ENCODE data around the gene CRTC3.
"Not testable (repeated sequence)": the region's sequence is repeated elsewhere in the genome, so short reads cannot be mapped to it uniquely, and the experiment has no call there.

The CRTC3 gene, protein sequence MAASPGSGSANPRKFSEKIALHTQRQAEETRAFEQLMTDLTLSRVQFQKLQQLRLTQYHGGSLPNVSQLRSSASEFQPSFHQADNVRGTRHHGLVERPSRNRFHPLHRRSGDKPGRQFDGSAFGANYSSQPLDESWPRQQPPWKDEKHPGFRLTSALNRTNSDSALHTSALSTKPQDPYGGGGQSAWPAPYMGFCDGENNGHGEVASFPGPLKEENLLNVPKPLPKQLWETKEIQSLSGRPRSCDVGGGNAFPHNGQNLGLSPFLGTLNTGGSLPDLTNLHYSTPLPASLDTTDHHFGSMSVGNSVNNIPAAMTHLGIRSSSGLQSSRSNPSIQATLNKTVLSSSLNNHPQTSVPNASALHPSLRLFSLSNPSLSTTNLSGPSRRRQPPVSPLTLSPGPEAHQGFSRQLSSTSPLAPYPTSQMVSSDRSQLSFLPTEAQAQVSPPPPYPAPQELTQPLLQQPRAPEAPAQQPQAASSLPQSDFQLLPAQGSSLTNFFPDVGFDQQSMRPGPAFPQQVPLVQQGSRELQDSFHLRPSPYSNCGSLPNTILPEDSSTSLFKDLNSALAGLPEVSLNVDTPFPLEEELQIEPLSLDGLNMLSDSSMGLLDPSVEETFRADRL

DNA sequence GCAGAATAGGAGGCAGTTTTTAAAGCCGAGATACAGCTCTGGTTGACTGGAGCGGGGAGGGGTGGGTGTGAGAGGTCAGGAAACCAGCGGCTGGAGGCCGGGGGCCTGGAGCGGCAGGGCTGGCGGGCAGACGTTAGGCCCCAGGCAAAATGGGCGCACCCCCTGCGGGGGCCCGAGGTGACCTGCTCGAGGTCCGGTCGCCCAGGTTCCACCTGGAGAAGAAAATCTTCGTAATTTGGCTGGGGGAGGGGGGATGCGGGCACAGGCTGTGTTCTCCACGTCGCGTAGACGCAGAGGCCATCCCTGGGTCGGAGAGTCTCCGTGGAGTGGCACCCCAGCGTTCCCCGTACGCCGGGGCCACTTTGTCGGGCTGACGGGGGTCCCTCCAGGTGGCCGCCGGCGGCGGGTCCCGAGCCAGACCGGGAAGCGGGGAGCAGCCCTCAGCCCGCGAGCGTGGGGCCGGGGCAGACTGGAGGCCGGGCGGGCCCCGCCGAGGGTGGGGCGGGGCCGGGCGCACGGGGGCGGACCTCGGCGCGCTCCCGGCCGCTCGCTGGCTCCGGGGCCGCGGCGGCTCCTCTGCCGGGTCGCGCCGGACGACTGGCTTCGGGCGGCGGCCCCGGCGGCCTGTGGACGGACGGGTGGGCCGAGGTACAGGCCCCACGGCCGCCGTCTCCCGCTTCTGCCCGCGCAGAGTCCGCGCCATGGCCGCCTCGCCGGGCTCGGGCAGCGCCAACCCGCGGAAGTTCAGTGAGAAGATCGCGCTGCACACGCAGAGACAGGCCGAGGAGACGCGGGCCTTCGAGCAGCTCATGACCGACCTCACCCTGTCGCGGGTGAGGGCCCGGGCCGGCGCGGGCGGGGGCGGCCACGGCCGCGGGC, at the start of gene CRTC3:
TSS of gene CRTC3 (plus strand) at position 553 of the 879 bp plus-strand sequence. CDS start at position 702, 149 bp downstream.
- peak in 40 of 51 donors; percentile 17 to 87 (median 52) for DNase-seq

GRCh38 chr15:90481023-90481422, 48.7 kb upstream of the CRTC3 start:
- DNase-seq = no peak

DNA sequence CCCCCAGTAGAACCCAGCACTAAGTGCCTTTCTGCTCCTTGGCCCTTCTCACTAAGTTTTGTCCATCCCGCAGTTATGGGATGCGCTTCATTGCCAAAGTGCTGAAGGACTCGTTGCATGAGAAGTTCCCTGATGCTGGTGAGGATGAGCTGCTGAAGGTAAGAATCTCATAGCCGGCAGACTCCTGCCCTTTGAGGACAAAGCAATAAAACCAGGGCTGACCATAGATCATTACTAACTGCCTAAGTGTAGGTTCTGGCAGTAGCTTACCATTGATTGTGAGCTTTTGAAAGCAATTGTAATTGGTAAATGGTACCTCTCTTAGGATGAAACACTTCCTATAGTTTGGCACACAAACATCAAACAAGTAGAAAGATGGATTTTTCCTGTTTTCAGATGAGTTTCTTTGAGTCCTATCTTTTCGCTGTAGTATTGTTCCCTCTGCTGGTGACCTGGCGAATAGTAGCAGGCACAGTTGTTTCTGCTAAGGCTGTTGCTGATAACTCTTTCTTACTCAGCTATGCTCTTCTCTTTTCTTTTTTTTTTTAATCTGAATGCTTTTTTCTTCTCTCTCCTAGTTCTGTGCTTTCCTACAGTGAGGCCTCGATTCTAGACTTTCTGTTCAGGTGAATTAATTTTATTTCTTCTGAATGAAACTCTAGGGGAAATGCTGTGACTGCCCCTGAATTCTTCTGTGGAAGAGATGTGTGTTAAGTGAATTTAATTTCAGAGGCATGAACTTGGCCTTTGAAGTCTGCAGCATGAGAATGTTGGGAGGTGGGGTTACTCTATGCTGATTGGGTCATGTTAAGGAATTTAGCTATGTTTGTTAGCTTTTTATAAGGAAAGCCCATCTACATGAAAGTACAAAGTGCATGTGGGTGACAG, 47.4 kb upstream of the CRTC3 start:
- peak in 29 of 51 donors; percentile 9 to 80 (median 42) for DNase-seq

GRCh38 chr15:90483012-90483307, 46.8 kb upstream of the CRTC3 start:
- no peak for DNase-seq

GRCh38 chr15:90483637-90484036, 46.1 kb upstream of the CRTC3 start:
- no peak for DNase-seq

DNA sequence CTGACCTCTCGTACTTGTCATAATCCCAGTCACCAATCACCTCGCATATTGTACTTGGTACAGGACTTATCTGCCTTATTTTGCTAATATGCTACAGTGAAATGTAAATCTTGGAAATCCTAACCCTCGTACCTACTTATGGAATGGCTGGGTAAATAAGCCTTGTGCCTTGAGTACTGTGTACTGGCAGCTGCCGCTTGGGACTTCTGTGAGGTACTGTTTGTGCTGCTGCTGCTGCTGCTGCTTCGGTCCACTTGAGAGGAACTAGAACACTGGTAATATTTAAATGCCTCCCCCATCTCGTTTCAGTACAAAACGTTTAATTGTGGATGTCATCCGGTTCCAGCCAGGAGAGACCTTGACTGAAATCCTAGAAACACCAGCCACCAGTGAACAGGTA, 42.5 kb upstream of the CRTC3 start:
- DNase-seq = no peak

DNA sequence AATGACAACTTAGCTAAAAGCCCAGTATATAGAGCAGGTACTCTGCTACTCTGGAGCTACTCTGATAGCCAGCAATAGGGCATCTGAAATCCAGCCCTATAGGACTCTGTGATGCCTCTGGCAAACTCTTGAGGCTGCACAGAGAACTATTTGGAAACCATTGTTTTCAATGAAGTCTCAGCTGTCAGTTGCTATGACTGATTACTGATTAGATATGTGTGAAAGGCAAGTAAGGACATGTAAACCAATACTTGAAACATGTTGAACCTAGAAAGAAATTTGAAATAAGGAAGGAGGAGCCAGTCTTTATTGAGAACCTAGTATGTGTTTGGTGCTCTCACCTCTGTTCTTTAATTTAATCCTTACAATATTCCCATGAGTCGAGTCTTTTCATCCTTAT, 40.2 kb upstream of the CRTC3 start:
- DNase-seq = no peak

DNA sequence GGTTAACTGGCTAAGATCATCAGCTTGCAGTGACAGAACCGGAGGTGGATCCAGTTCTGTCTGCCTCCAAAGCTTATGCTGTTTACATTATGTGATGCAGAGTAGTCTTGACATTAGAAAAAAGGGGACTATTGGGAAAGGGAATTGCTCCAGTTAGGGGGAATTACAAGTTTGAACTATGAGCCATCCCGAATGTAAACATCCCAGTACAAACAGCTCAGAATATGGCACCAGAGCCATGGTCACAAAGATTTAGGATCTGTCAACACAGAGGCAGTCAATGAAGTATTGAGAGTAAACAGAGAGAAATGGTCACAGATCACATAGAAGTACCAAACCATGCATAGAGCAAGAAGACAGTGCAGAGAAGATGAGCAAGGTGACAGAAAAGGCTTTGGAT, 39.8 kb upstream of the CRTC3 start:
- DNase-seq = no peak

- DNase-seq = no peak
These were observed 36.1 kb upstream of the CRTC3 start for GRCh38 chr15:90493647-90494046.

DNA sequence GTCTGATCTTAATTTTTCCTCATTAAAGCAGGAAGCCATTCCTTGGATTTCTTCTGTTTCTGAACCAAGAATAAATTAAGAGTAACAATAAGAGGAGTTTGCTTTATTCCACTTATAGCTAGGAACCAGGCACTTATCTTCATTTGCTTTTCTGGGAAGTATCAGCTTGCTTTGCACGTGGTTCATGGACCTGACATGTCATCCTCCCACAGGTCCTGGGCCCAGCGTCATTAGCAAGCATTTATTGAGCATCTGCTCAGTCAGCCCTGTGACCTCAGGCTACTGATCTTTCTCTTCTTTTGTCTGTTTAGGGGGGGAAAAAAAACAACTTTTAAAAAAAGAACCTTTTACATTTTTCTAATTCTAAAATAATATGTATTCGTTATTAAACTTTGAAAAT, 34.7 kb upstream of the CRTC3 start:
- DNase-seq = no peak

DNA sequence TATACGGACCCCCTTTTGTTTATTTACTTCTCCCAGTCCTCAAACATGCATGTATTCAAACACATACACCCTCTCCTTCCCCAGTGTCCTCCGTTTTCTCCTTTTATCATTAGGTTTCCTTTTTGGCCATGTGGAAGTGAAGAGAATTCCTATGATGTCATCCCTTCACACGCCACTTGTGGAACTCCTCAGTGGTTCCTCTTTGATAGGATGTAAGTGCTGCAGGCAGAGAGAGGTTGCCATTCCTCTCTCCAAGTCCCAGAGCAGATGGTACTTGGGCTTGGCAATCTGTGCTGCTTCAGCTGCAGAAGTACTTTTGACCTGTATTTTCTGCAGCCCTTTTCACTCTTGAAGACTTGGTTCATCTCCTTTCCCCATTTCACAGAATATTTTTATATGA, 32.9 kb upstream of the CRTC3 start:
- no peak for DNase-seq

DNA sequence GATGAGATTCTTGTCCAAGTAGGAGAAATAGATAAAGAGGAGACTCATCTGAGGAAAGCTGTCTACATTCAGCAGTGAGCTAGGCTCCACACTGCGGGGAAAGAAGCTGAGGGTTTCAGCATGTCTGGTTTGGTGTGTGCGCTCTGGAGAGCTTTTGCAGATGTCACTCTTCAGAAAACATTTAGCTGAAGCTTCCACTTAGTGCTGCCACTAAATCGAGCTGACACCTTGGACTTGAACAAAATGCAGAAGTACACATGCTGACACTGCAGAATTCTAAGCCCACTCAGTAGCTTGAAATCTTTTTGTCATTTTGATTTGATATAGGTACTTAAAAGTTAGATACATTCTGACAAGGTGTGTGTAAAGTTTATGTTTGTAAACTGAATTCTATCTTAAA, 32.3 kb upstream of the CRTC3 start:
- no peak for DNase-seq

DNA sequence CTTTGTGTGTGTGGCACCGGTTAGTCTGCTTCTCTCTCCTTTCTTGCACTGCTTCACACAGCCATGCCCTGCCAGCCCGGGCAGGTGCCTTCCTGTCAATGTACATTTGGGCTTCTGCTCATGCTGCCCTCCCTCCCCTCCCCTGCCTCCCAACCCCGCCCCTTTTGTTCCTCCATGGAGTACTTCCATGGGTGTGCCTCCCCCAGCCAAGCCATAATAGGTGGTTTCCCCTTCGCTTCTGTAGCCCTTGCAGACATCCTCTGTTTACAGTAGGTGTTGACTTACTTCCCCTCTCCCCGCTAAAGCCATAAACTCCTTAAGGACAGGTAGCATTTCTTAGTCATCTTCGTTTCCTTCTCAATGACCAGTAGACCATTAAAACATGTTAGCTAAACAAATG, 31.8 kb upstream of the CRTC3 start:
- DNase-seq = no peak

DNA sequence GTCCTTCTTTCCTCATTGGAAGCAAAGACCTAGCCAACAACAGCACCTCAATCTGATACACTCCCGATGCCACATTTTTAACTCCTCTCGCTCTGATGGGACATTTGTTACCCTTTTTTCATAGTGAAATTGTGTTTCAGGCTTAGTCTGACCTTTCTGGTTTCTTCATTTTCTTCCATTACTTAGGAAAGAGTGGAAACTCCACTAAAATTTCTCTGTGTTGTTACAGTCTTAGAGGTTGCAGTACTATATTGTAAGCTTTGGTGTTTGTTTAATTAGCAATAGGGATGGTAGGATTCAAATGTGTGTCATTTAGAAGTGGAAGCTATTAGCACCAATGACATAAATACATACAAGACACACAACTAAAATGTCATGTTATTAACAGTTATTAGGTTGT, 29.6 kb upstream of the CRTC3 start:
- DNase-seq = no peak

- DNase-seq = no peak
These were observed 27.8 kb upstream of the CRTC3 start for GRCh38 chr15:90501898-90502297.

DNA sequence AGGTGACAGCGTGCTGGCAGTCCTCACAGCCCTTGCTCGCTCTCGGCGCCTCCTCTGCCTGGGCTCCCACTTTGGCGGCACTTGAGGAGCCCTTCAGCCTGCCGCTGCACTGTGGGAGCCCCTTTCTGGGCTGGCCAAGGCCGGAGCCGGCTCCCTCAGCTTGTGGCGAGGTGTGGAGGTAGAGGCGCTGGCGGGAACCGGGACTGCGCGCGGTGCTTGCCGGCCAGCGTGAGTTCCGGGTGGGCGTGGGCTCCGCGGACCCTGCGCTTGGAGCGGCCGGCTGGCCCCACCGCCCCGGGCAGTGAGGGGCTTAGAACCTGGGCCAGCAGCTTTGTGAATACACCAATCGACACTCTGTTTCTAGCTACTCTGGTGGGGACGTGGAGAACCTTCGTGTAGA, 18.9 kb upstream of the CRTC3 start:
- not testable (repeated sequence) for DNase-seq

DNA sequence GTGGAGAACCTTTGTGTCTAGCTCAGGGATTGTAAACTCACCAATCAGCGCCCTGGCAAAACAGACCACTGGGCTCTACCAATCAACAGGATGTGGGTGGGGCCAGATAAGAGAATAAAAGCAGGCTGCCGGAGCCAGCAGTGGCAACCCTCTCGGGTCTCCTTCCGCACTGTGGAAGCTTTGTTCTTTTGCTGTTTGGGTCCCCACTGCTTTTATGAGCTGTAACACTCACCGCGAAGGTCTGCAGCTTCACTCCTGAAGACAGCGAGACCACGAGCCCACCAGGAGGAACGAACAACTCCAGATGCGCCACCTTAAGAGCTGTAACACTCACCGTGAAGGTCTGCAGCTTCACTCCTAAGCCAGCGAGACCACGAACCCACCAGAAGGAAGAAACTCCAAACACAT, 18.5 kb upstream of the CRTC3 start:
- not testable (repeated sequence) for DNase-seq

GRCh38 chr15:90512276-90512675, 17.4 kb upstream of the CRTC3 start:
- no peak for DNase-seq

- no peak for DNase-seq
These were observed 16.7 kb upstream of the CRTC3 start for GRCh38 chr15:90512981-90513380.

DNA sequence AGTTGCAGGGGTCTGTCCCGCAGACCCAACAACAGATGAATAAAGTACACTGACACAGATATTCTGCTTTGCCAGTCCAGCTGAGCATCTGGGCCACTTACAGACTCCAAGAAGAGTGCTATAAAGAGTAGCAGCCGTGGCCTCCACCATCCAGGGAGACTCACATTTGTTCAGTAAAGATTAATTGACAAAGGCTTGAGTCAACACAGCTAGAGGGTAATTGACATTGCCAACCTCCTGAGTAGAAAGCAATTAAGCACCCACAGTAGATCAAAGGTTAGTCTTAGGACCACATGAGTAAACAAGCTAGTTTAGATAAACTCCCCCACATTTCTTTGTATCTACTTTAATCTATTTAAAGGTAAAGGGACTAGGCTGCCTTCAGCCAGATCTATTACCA, 16.3 kb upstream of the CRTC3 start:
- no peak for DNase-seq

GRCh38 chr15:90513893-90514292, 15.8 kb upstream of the CRTC3 start:
- not testable (repeated sequence) for DNase-seq
